SK-N-SH treated with all-trans-retinoic acid at 6 μM for 48 hours (cell line): ENCODE data around the gene SRRD.
A peak's percentile ranks its signal among the peaks of the same experiment; 100 is the strongest.

ENCODE experiments used
- ATAC-seq: fragments of 200-7000 bp; cut with Tn5 transposase; 3 replicates; pipeline ENCODE4 v1.9.1; 2020; ENCODE audit warnings: mild to moderate bottlenecking, moderate library complexity
- ARNTL ChIP-seq: fragments of 450-650 bp; formaldehyde crosslinking; IDR thresholded peaks from 2 replicates; pipeline ENCODE4 v1.5.0; 2020; ENCODE audit warnings: low read depth, mild to moderate bottlenecking, moderate library complexity, borderline replicate concordance
- BACH2 ChIP-seq: fragments of 250-450 bp; sonication (Bioruptor Pico); IDR thresholded peaks from 2 replicates; pipeline ENCODE4 v1.9.0; 2021; ENCODE audit warnings: mild to moderate bottlenecking, borderline replicate concordance
- CREB5 ChIP-seq: fragments of 250-450 bp; sonication (Bioruptor Pico); IDR thresholded peaks from 2 replicates; pipeline ENCODE4 v1.5.1; 2020; ENCODE audit warnings: low read depth, mild to moderate bottlenecking, moderate library complexity
- CSDC2 ChIP-seq: fragments of 250-450 bp; sonication (Bioruptor Pico); IDR thresholded peaks from 2 replicates; pipeline ENCODE4 v1.5.0; 2020; ENCODE audit warnings: mild to moderate bottlenecking, moderate library complexity
- ESRRG ChIP-seq: fragments of 250-450 bp; sonication (Bioruptor Pico); IDR thresholded peaks from 2 replicates; pipeline ENCODE4 v1.6.1; 2021; ENCODE audit warnings: mild to moderate bottlenecking
- GLIS3 ChIP-seq: fragments of 250-450 bp; sonication (Bioruptor Pico); IDR thresholded peaks from 2 replicates; pipeline ENCODE4 v1.5.0; 2020; ENCODE audit warnings: mild to moderate bottlenecking, moderate library complexity
- ISL1 ChIP-seq: fragments of 250-450 bp; sonication (Bioruptor Pico); IDR thresholded peaks from 2 replicates; pipeline ENCODE4 v2.1.2; 2022; ENCODE audit warnings: mild to moderate bottlenecking, moderate library complexity
- OSR1 ChIP-seq: fragments of 250-450 bp; sonication (Bioruptor Pico); IDR thresholded peaks from 2 replicates; pipeline ENCODE4 v1.8.0; 2022; ENCODE audit warnings: moderate library complexity, mild to moderate bottlenecking, inconsistent platforms
- PPARA ChIP-seq: fragments of 250-450 bp; sonication (Bioruptor Pico); IDR thresholded peaks from 2 replicates; pipeline ENCODE4 v1.5.0; 2020; ENCODE audit warnings: mild to moderate bottlenecking, borderline replicate concordance
- RARB ChIP-seq: fragments of 250-450 bp; sonication (Bioruptor Pico); IDR thresholded peaks from 2 replicates; pipeline ENCODE4 v1.8.0; 2021; ENCODE audit warnings: mild to moderate bottlenecking, moderate library complexity
- SNAI2 ChIP-seq: fragments of 250-450 bp; sonication (Bioruptor Pico); IDR thresholded peaks from 2 replicates; pipeline ENCODE4 v1.5.0; 2020; ENCODE audit warnings: mild to moderate bottlenecking, moderate library complexity
- TCF4 ChIP-seq: fragments of 250-450 bp; sonication (Bioruptor Pico); IDR thresholded peaks from 2 replicates; pipeline ENCODE4 v1.8.0; 2021; ENCODE audit warnings: mild to moderate bottlenecking, moderate library complexity, borderline replicate concordance
- TOX ChIP-seq: fragments of 250-450 bp; sonication (Bioruptor Pico); IDR thresholded peaks from 2 replicates; pipeline ENCODE4 v1.8.0; 2021; ENCODE audit warnings: mild to moderate bottlenecking, moderate library complexity, borderline replicate concordance
- TSHZ2 ChIP-seq: fragments of 250-450 bp; sonication (Bioruptor Pico); IDR thresholded peaks from 2 replicates; pipeline ENCODE4 v1.5.0; 2020; ENCODE audit warnings: mild to moderate bottlenecking, moderate library complexity
- ZC3H10 ChIP-seq: fragments of 250-450 bp; sonication (Bioruptor Pico); IDR thresholded peaks from 2 replicates; pipeline ENCODE4 v1.5.1; 2021; ENCODE audit warnings: mild to moderate bottlenecking, moderate library complexity
- ZFP3 ChIP-seq: fragments of 250-450 bp; sonication (Bioruptor Pico); IDR thresholded peaks from 2 replicates; pipeline ENCODE4 v1.5.0; 2020; ENCODE audit warnings: mild to moderate bottlenecking, moderate library complexity
- ZFP30 ChIP-seq: fragments of 450-650 bp; formaldehyde crosslinking; IDR thresholded peaks from 2 replicates; pipeline ENCODE4 v1.5.0; 2022; ENCODE audit warnings: mild to moderate bottlenecking, moderate library complexity
- ZNF565 ChIP-seq: fragments of 450-650 bp; formaldehyde crosslinking; conservative IDR thresholded peaks from 2 replicates; pipeline ENCODE4 v1.5.0; 2020; ENCODE audit warnings: low read depth, mild to moderate bottlenecking, moderate library complexity
- ZNF70 ChIP-seq: fragments of 450-650 bp; formaldehyde crosslinking; IDR thresholded peaks from 2 replicates; pipeline ENCODE4 v1.5.0; 2020; ENCODE audit warnings: mild to moderate bottlenecking, moderate library complexity
- ZNF8 ChIP-seq: fragments of 450-650 bp; formaldehyde crosslinking; IDR thresholded peaks from 2 replicates; pipeline ENCODE4 v1.5.0; 2020; ENCODE audit warnings: mild to moderate bottlenecking, moderate library complexity
- TF ChIP-seq, protein P1 (sequence below): fragments of 250-450 bp; sonication (Bioruptor Pico); IDR thresholded peaks from 2 replicates; pipeline ENCODE4 v1.8.0; 2021; ENCODE audit warnings: low read depth, mild to moderate bottlenecking, moderate library complexity, borderline replicate concordance
- TF ChIP-seq, protein P2 (sequence below): fragments of 250-450 bp; sonication (Bioruptor Pico); IDR thresholded peaks from 2 replicates; pipeline ENCODE4 v1.5.1; 2021; ENCODE audit warnings: mild to moderate bottlenecking, moderate library complexity
- TF ChIP-seq, protein P3 (sequence below): fragments of 250-450 bp; sonication (Bioruptor Pico); IDR thresholded peaks from 2 replicates; pipeline ENCODE4 v1.8.0; 2020; ENCODE audit warnings: mild to moderate bottlenecking, moderate library complexity, borderline replicate concordance

SRRD gene

DNA sequence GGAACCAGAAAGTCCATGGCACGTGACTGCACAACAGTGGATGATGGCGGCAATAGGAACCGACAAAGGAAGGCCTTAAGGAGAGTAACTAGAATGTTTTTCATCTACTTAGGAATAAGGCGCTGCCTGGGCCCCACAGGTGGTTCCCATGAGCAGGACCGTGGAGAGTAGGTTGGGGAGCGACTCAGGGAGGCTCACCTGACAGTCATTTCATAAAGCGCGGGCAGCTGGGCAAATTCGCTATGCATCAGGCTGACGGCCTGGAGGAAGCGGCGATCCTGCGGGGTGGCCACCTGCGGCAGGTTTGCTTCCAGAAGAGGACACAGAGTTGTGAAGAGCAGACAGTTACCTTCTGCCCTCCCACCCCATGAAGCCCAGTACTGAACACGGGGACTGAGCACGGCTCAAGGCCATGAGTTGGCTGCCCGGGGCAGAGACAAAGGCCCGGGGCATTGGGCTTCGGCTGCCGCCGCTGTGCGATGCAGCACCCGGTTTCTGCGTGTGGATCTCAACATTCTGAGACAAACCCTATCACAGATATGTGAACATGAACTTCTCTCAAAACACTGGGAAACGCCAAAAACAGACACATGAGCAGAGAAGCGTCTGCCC, 25.9 kb upstream of the SRRD start:
- ATAC-seq = no peak
- TF ChIP-seq, protein P1, sequence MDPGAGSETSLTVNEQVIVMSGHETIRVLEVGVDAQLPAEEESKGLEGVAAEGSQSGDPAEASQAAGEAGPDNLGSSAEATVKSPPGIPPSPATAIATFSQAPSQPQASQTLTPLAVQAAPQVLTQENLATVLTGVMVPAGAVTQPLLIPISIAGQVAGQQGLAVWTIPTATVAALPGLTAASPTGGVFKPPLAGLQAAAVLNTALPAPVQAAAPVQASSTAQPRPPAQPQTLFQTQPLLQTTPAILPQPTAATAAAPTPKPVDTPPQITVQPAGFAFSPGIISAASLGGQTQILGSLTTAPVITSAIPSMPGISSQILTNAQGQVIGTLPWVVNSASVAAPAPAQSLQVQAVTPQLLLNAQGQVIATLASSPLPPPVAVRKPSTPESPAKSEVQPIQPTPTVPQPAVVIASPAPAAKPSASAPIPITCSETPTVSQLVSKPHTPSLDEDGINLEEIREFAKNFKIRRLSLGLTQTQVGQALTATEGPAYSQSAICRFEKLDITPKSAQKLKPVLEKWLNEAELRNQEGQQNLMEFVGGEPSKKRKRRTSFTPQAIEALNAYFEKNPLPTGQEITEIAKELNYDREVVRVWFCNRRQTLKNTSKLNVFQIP = no peak
- TF ChIP-seq ZC3H10 (CRISPR knock-in tag) (no peak), ARNTL (CRISPR knock-in tag) (no peak), BACH2 (CRISPR knock-in tag) (no peak), GLIS3 (CRISPR knock-in tag) (no peak), ZFP3 (CRISPR knock-in tag) (no peak)

- ATAC-seq = no peak
- no peak for TF ChIP-seq ZNF565 (CRISPR knock-in tag)
- TF ChIP-seq TCF4 (CRISPR knock-in tag) = no peak
- TF ChIP-seq ZNF8 (CRISPR knock-in tag) = no peak
- TF ChIP-seq, protein P2, sequence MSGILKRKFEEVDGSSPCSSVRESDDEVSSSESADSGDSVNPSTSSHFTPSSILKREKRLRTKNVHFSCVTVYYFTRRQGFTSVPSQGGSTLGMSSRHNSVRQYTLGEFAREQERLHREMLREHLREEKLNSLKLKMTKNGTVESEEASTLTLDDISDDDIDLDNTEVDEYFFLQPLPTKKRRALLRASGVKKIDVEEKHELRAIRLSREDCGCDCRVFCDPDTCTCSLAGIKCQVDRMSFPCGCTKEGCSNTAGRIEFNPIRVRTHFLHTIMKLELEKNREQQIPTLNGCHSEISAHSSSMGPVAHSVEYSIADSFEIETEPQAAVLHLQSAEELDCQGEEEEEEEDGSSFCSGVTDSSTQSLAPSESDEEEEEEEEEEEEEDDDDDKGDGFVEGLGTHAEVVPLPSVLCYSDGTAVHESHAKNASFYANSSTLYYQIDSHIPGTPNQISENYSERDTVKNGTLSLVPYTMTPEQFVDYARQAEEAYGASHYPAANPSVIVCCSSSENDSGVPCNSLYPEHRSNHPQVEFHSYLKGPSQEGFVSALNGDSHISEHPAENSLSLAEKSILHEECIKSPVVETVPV = no peak
- TF ChIP-seq OSR1 = no peak
- TF ChIP-seq ZNF70 (CRISPR knock-in tag) = no peak
- no peak for TF ChIP-seq ZC3H10 (CRISPR knock-in tag)
- TF ChIP-seq, protein P3, sequence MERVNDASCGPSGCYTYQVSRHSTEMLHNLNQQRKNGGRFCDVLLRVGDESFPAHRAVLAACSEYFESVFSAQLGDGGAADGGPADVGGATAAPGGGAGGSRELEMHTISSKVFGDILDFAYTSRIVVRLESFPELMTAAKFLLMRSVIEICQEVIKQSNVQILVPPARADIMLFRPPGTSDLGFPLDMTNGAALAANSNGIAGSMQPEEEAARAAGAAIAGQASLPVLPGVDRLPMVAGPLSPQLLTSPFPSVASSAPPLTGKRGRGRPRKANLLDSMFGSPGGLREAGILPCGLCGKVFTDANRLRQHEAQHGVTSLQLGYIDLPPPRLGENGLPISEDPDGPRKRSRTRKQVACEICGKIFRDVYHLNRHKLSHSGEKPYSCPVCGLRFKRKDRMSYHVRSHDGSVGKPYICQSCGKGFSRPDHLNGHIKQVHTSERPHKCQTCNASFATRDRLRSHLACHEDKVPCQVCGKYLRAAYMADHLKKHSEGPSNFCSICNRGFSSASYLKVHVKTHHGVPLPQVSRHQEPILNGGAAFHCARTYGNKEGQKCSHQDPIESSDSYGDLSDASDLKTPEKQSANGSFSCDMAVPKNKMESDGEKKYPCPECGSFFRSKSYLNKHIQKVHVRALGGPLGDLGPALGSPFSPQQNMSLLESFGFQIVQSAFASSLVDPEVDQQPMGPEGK (CRISPR knock-in tag) = no peak
- TF ChIP-seq ARNTL (CRISPR knock-in tag) = no peak
- no peak for TF ChIP-seq RARB (CRISPR knock-in tag)
- TF ChIP-seq ISL1 (CRISPR knock-in tag) = no peak
- no peak for TF ChIP-seq TOX (CRISPR knock-in tag)
- TF ChIP-seq GLIS3 (CRISPR knock-in tag) = no peak
- no peak for TF ChIP-seq PPARA
Observed at GRCh38 chr22:26460202-26460601, 23.5 kb upstream of the SRRD start.

GRCh38 chr22:26461188-26461810, 22.4 kb upstream of the SRRD start:
- ATAC-seq = peak; percentile 96
- TF ChIP-seq, protein P2 = no peak
- no peak for TF ChIP-seq ZC3H10 (CRISPR knock-in tag)
- no peak for TF ChIP-seq ESRRG (CRISPR knock-in tag)
- TF ChIP-seq ISL1 (CRISPR knock-in tag) = no peak
- TF ChIP-seq TCF4 (CRISPR knock-in tag) = no peak
- TF ChIP-seq OSR1 = no peak
- TF ChIP-seq, protein P1 = no peak
- TF ChIP-seq ZNF70 (CRISPR knock-in tag) = no peak
- TF ChIP-seq CSDC2 (CRISPR knock-in tag) = no peak
- no peak for TF ChIP-seq TSHZ2 (CRISPR knock-in tag)
- TF ChIP-seq BACH2 (CRISPR knock-in tag) = no peak
- no peak for TF ChIP-seq PPARA
- TF ChIP-seq SNAI2 (CRISPR knock-in tag) = no peak
- no peak for TF ChIP-seq ZNF8 (CRISPR knock-in tag)
- no peak for TF ChIP-seq ARNTL (CRISPR knock-in tag)
- TF ChIP-seq ZFP30 (CRISPR knock-in tag) = no peak
- no peak for TF ChIP-seq CREB5 (CRISPR knock-in tag)
